K562 (cell line): Measurements from ENCODE around the gene SDHAF4. TPM values are rescaled to one million over a fixed set of nuclear protein-coding genes. Genes with fewer than 3 reads are reported as not detected.
A peak's percentile ranks its signal among the peaks of the same experiment; 100 is the strongest.

Experiments
- ETS1 ChIP-seq: conservative IDR thresholded peaks from 2 replicates; pipeline ENCODE4 v1.6.1; 2011; ENCODE audit warnings: low read depth, mild to moderate bottlenecking, low read length; ENCODE audit not compliant: control insufficient read depth
- GTF2F1 ChIP-seq: IDR thresholded peaks from 2 replicates; pipeline ENCODE4 v1.6.1; 2011; ENCODE audit warnings: low read depth, low read length, improper control_type of control experiment
- IFI16 ChIP-seq: fragments of 250-450 bp; sonication (Bioruptor Pico); IDR thresholded peaks from 2 replicates; pipeline ENCODE4 v2.1.2; 2022; ENCODE audit warnings: mild to moderate bottlenecking, inconsistent platforms
- KLF1 ChIP-seq: fragments of 450-650 bp; IDR thresholded peaks from 2 replicates; pipeline ENCODE4 v1.6.1; 2016; ENCODE audit warnings: missing genetic modification characterization, missing compliant biosample characterization
- MECOM ChIP-seq: fragments of 250-450 bp; sonication (Bioruptor Pico); IDR thresholded peaks from 2 replicates; pipeline ENCODE4 v1.8.0; 2022; ENCODE audit warnings: inconsistent platforms
- NCOA4 ChIP-seq: fragments of 450-650 bp; IDR thresholded peaks from 2 replicates; pipeline ENCODE4 v1.6.1; 2018; ENCODE audit warnings: mild to moderate bottlenecking; ENCODE audit not compliant: partially characterized antibody
- NRF1 ChIP-seq, 2 experiments: fragments of 450-650 bp; IDR thresholded peaks in 1 of 2; conservative IDR thresholded peaks in 1 of 2; 2 replicates each; pipeline ENCODE4 v1.6.1; 2014; ENCODE audit warnings: mild to moderate bottlenecking in 2 of 2
- SRSF1 ChIP-seq: fragments of 200-400 bp; formaldehyde crosslinking; IDR thresholded peaks from 2 replicates; pipeline ENCODE4 v1.6.1; 2017; ENCODE audit warnings: mild to moderate bottlenecking, low read depth, low read length, moderate library complexity
- ZC3H8 ChIP-seq: fragments of 450-650 bp; IDR thresholded peaks from 2 replicates; pipeline ENCODE4 v1.6.1; 2017
- ZNF780A ChIP-seq: fragments of 250-450 bp; sonication (Bioruptor Pico); IDR thresholded peaks from 2 replicates; pipeline ENCODE4 v1.5.0; 2021; ENCODE audit warnings: mild to moderate bottlenecking
- polyA plus RNA-seq, 8 experiments: library from polyadenylated mRNA; depleted of rRNA in 4 of 8; stranded (reverse) in 5 of 8; unstranded in 3 of 8; fragments of >200 nt; fragmentation: Nextera tagmentation in 2 of 8; fragmentation: Illumina TruSeq in 1 of 8; extraction: Ambion mirVana in 2 of 8; extraction: Trizol in 1 of 8; gene quantifications; 2 replicates each; pipeline versions ENCODE4 v1.2.1 to v1.2.3, GENCODE V29; 2011 to 2014; ENCODE audit warnings: inconsistent platforms in 1 of 8, missing spikeins in 1 of 8
- total RNA-seq, 7 experiments: library from RNA; depleted of rRNA in 6 of 7; stranded (reverse); fragments of >200 nt in 6 of 7; fragmentation: Illumina TruSeq in 2 of 7; extraction: Trizol in 2 of 7; gene quantifications; 2 replicates each; pipeline versions ENCODE4 v1.2.1 to v1.2.3, GENCODE V29; 2011 to 2021; ENCODE audit warnings: low replicate concordance in 1 of 7
- TF ChIP-seq, protein P1 (sequence below), 2 experiments: fragments of 450-650 bp; conservative IDR thresholded peaks; 2 replicates each; pipeline ENCODE4 v1.6.1; 2017; ENCODE audit warnings: mild to moderate bottlenecking in 2 of 2, moderate library complexity in 2 of 2

SDHAF4 gene
- total and polyA plus RNA-seq, 9 of the 15 experiments (the other 6 are each of a cell fraction or from before 2014, with no cell fraction given): 3.5 to 12.0 (median 6.2) TPM

- TF ChIP-seq, protein P1, sequence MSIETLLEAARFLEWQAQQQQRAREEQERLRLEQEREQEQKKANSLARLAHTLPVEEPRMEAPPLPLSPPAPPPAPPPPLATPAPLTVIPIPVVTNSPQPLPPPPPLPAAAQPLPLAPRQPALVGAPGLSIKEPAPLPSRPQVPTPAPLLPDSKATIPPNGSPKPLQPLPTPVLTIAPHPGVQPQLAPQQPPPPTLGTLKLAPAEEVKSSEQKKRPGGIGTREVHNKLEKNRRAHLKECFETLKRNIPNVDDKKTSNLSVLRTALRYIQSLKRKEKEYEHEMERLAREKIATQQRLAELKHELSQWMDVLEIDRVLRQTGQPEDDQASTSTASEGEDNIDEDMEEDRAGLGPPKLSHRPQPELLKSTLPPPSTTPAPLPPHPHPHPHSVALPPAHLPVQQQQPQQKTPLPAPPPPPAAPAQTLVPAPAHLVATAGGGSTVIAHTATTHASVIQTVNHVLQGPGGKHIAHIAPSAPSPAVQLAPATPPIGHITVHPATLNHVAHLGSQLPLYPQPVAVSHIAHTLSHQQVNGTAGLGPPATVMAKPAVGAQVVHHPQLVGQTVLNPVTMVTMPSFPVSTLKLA (conservative IDR thresholded peaks at IDR 0.05): peak in 1 of 2 experiments; percentile 57; a peak in 2 of 4 replicates
- TF ChIP-seq KLF1 (tag): 0 out of 2 replicates have a peak, but pooled peaks have one; percentile 47
- peak; percentile 95 to 96 for TF ChIP-seq NRF1 (conservative IDR thresholded peaks at IDR 0.05 in 1 of 2, IDR thresholded peaks at IDR 0.05 in 1 of 2)
- no peak for TF ChIP-seq IFI16 (CRISPR knock-in tag)
- no peak for TF ChIP-seq GTF2F1
- no peak for TF ChIP-seq MECOM (CRISPR knock-in tag)
- 0 out of 2 replicates have a peak, but pooled peaks have one; percentile 53 for TF ChIP-seq ETS1
- no peak for TF ChIP-seq ZC3H8
- TF ChIP-seq NCOA4: no peak
- no peak for TF ChIP-seq SRSF1
- no peak for TF ChIP-seq ZNF780A (CRISPR knock-in tag)
These were observed at the start of gene SDHAF4 (continued) for GRCh38 chr6:70566751-70567382.
